Neuronal stem cell (in vitro differentiated cells): ENCODE data around the gene KCTD12.

Experiments
- DNase-seq: peaks from one replicate; pipeline ENCODE4 v3.0.0-alpha.2; 2013; ENCODE audit warnings: low spot score
- H2AFZ ChIP-seq: one replicate; pipeline ENCODE4 v1.6.1; 2013; ENCODE audit warnings: mild to moderate bottlenecking, low read length, inconsistent platforms
- H2AK5ac ChIP-seq: 2 replicates; pipeline ENCODE4 v1.6.1; 2013; ENCODE audit warnings: low read depth, mild to moderate bottlenecking, inconsistent platforms, low read length, moderate library complexity, mixed read lengths
- H2BK120ac ChIP-seq: 2 replicates; pipeline ENCODE4 v1.6.1; 2013; ENCODE audit warnings: low read depth, mild to moderate bottlenecking, inconsistent platforms, low read length, moderate library complexity, mixed read lengths
- H2BK12ac ChIP-seq: one replicate; pipeline ENCODE4 v1.6.1; 2013; ENCODE audit warnings: low read length, inconsistent platforms
- H2BK15ac ChIP-seq: 2 replicates; pipeline ENCODE4 v1.6.1; 2013; ENCODE audit warnings: mild to moderate bottlenecking, low read length, inconsistent platforms, mixed read lengths
- H2BK5ac ChIP-seq: one replicate; pipeline ENCODE4 v1.6.1; 2013; ENCODE audit warnings: inconsistent platforms, mild to moderate bottlenecking, low read length, moderate library complexity
- H3K14ac ChIP-seq: one replicate; pipeline ENCODE4 v1.6.1; 2013; ENCODE audit warnings: low read length, inconsistent platforms
- H3K18ac ChIP-seq: 2 replicates; pipeline ENCODE4 v1.6.1; 2013; ENCODE audit warnings: low read length, inconsistent platforms
- H3K23ac ChIP-seq: 2 replicates; pipeline ENCODE4 v1.6.1; 2013; ENCODE audit warnings: low read depth, mild to moderate bottlenecking, mixed read lengths, low read length, inconsistent platforms; ENCODE audit not compliant: poor library complexity
- H3K27ac ChIP-seq: replicated peaks from 3 replicates; pipeline ENCODE4 v1.5.1; 2013; ENCODE audit warnings: low read length, inconsistent platforms
- H3K27me3 ChIP-seq, 3 experiments: 2 replicates each; pipeline ENCODE4 v1.6.1; 2013; ENCODE audit warnings: low read length in 3 of 3, mild to moderate bottlenecking in 2 of 3, inconsistent platforms in 1 of 3, low read depth in 1 of 3, mixed read lengths in 1 of 3, moderate library complexity in 1 of 3; ENCODE audit not compliant: control insufficient read depth in 3 of 3, insufficient read depth in 3 of 3
- H3K36me3 ChIP-seq, 2 donors: replicated peaks in 1 of 2; 2 replicates each; pipeline ENCODE4 v1.6.1; 2013; ENCODE audit warnings: low read length in 2 of 2; ENCODE audit not compliant: control insufficient read depth in 2 of 2, insufficient read depth in 2 of 2
- H3K4ac ChIP-seq: 2 replicates; pipeline ENCODE4 v1.6.1; 2013; ENCODE audit warnings: inconsistent platforms, mild to moderate bottlenecking, low read length, moderate library complexity
- H3K4me1 ChIP-seq, 2 donors: 1 replicate in 1 of 2; 2 replicates in 1 of 2; pipeline ENCODE4 v1.6.1; 2013; ENCODE audit warnings: low read length in 2 of 2, low read depth in 1 of 2; ENCODE audit not compliant: control insufficient read depth in 2 of 2, insufficient read depth in 1 of 2
- H3K4me2 ChIP-seq: one replicate; pipeline ENCODE4 v1.6.1; 2013; ENCODE audit warnings: mild to moderate bottlenecking, low read length, inconsistent platforms; ENCODE audit not compliant: insufficient read depth, poor library complexity, severe bottlenecking
- H3K4me3 ChIP-seq, 2 donors: 2 replicates each; pipeline ENCODE4 v1.5.1; 2013; ENCODE audit warnings: low read length in 2 of 2, mild to moderate bottlenecking in 2 of 2, inconsistent platforms in 1 of 2, moderate library complexity in 1 of 2
- H3K79me1 ChIP-seq: one replicate; pipeline ENCODE4 v1.6.1; 2013; ENCODE audit warnings: low read depth, mild to moderate bottlenecking, inconsistent platforms, low read length, moderate library complexity
- H3K9ac ChIP-seq: one replicate; pipeline ENCODE4 v1.6.1; 2013; ENCODE audit warnings: mild to moderate bottlenecking, low read depth, low read length, inconsistent platforms; ENCODE audit not compliant: poor library complexity
- H3K9me3 ChIP-seq, 2 donors: replicated peaks in 1 of 2; 2 replicates each; pipeline versions ENCODE3 to v1.6.1; 2013; ENCODE audit warnings: low read length in 2 of 2, mild to moderate bottlenecking in 2 of 2, inconsistent platforms in 1 of 2, low read depth in 1 of 2, mixed read lengths in 1 of 2, moderate library complexity in 1 of 2; ENCODE audit not compliant: control insufficient read depth in 2 of 2, insufficient read depth in 1 of 2
- H4K8ac ChIP-seq: one replicate; pipeline ENCODE4 v1.6.1; 2013; ENCODE audit warnings: low read depth, mild to moderate bottlenecking, inconsistent platforms, low read length, moderate library complexity
- H4K91ac ChIP-seq: one replicate; pipeline ENCODE4 v1.6.1; 2013; ENCODE audit warnings: low read length, low read depth, mild to moderate bottlenecking, inconsistent platforms; ENCODE audit not compliant: poor library complexity
- WGBS, 2 donors: extraction: QIAGEN DNeasy Blood & Tissue Kit; methylation state at CpG; one replicate each; pipeline ENCODE4 v1.1.7; 2013; ENCODE audit warnings: missing lambda C conversion rate in 2 of 2, mixed read lengths in 1 of 2; ENCODE audit not compliant: insufficient read length in 2 of 2, insufficient replicate concordance in 1 of 2; ENCODE audit errors: extremely low coverage in 2 of 2; 5-methylcytosine and 5-hydroxymethylcytosine counted together

The KCTD12 gene

GRCh38 chr13:76845865-76846264, 40.3 kb downstream of the KCTD12 start:
- no peak for DNase-seq
- no peaks in the 10 kb centered on the region for H3K36me3 ChIP-seq
- H3K79me1 ChIP-seq: no peaks in the 10 kb centered on the region
- no peak overlapping the region for H2AK5ac ChIP-seq
- H2BK15ac ChIP-seq: no peak overlapping the region
- no peak overlapping the region for H3K9ac ChIP-seq
- no CpG with 5 or more reads among the region's 2 CpGs for WGBS, 2 donors
- no peak overlapping the region for H3K27ac ChIP-seq
- H3K18ac ChIP-seq: no peak overlapping the region
- no peaks in the 10 kb centered on the region for H3K4me1 ChIP-seq
- no peak overlapping the region for H3K14ac ChIP-seq
- H2BK12ac ChIP-seq: no peak overlapping the region
- no peak overlapping the region for H2BK5ac ChIP-seq
- no peak overlapping the region for H3K23ac ChIP-seq
- H3K9me3 ChIP-seq: peaks cover 0 to 2% of the 10 kb centered on the region in 2 donors
- no peak overlapping the region for H3K4me2 ChIP-seq
- H2AFZ ChIP-seq: no peak overlapping the region
- no peak overlapping the region for H3K4ac ChIP-seq
- no peak overlapping the region for H4K8ac ChIP-seq
- no peaks in the 10 kb centered on the region for H3K27me3 ChIP-seq
- H2BK120ac ChIP-seq: no peak overlapping the region
- H4K91ac ChIP-seq: no peak overlapping the region
- H3K4me3 ChIP-seq: no peak overlapping the region

- no peak overlapping the region for H3K4ac ChIP-seq
- no peak overlapping the region for H3K4me2 ChIP-seq
- no peak overlapping the region for H2BK15ac ChIP-seq
- H3K9me3 ChIP-seq: peaks cover 0 to 2% of the 10 kb centered on the region in 2 donors
- no peak overlapping the region for H3K27ac ChIP-seq
- DNase-seq: no peak
- H3K79me1 ChIP-seq: no peaks in the 10 kb centered on the region
- no peak overlapping the region for H2BK5ac ChIP-seq
- no peaks in the 10 kb centered on the region for H3K4me1 ChIP-seq
- H4K8ac ChIP-seq: no peak overlapping the region
- no peak overlapping the region for H2AFZ ChIP-seq
- no peaks in the 10 kb centered on the region for H3K27me3 ChIP-seq
- H3K9ac ChIP-seq: no peak overlapping the region
- no peak overlapping the region for H2BK120ac ChIP-seq
- H3K4me3 ChIP-seq: no peak overlapping the region
- no peak overlapping the region for H3K14ac ChIP-seq
- H3K18ac ChIP-seq: no peak overlapping the region
- H2AK5ac ChIP-seq: no peak overlapping the region
- no peak overlapping the region for H4K91ac ChIP-seq
- H3K23ac ChIP-seq: no peak overlapping the region
- no CpG with 5 or more reads among the region's 3 CpGs for WGBS, 2 donors
- no peaks in the 10 kb centered on the region for H3K36me3 ChIP-seq
- no peak overlapping the region for H2BK12ac ChIP-seq
Measured at GRCh38 chr13:76845367-76845766, 40.8 kb downstream of the KCTD12 start.

GRCh38 chr13:76837801-76838200, 48.4 kb downstream of the KCTD12 start:
- Histone ChIP-seq H3K79me1 (no peaks in the 10 kb centered on the region), H2BK15ac (no peak overlapping the region), H2AK5ac (no peak overlapping the region), H2BK120ac (no peak overlapping the region), H3K27ac (no peak overlapping the region), H3K23ac (no peak overlapping the region), H2BK5ac (no peak overlapping the region), H2AFZ (no peak overlapping the region), H3K14ac (no peak overlapping the region), H2BK12ac (no peak overlapping the region), H3K4me2 (no peak overlapping the region), H3K9me3 (no peaks in the 10 kb centered on the region), H4K8ac (no peak overlapping the region), H3K18ac (no peak overlapping the region), H3K4me3 (no peak overlapping the region), H4K91ac (no peak overlapping the region), H3K4me1 (no peaks in the 10 kb centered on the region), H3K9ac (no peak overlapping the region), H3K27me3 (no peaks in the 10 kb centered on the region), H3K36me3 (no peaks in the 10 kb centered on the region), H3K4ac (no peak overlapping the region)
- WGBS, 2 donors: no CpG with 5 or more reads among the region's 1 CpG
- DNase-seq: no peak

- no peak overlapping the region for H2BK15ac ChIP-seq
- no peak overlapping the region for H4K91ac ChIP-seq
- no peak overlapping the region for H3K23ac ChIP-seq
- no peak overlapping the region for H3K27ac ChIP-seq
- H2BK5ac ChIP-seq: no peak overlapping the region
- no peak overlapping the region for H3K14ac ChIP-seq
- H2AFZ ChIP-seq: no peak overlapping the region
- H3K4me1 ChIP-seq: no peaks in the 10 kb centered on the region
- no peak overlapping the region for H2BK120ac ChIP-seq
- H4K8ac ChIP-seq: no peak overlapping the region
- no peak overlapping the region for H3K18ac ChIP-seq
- H3K4ac ChIP-seq: no peak overlapping the region
- no peaks in the 10 kb centered on the region for H3K79me1 ChIP-seq
- no peak for DNase-seq
- H2BK12ac ChIP-seq: no peak overlapping the region
- H3K9me3 ChIP-seq: no peaks in the 10 kb centered on the region
- H3K36me3 ChIP-seq: no peaks in the 10 kb centered on the region
- no peak overlapping the region for H3K9ac ChIP-seq
- H3K4me3 ChIP-seq: no peak overlapping the region
- no peak overlapping the region for H3K4me2 ChIP-seq
- no peak overlapping the region for H2AK5ac ChIP-seq
- no peaks in the 10 kb centered on the region for H3K27me3 ChIP-seq
- WGBS, 2 donors: no CpG with 5 or more reads among the region's 1 CpG
Measured at GRCh38 chr13:76836311-76836710, 49.9 kb downstream of the KCTD12 start.
